Measurements from ENCODE around the gene EHD4.

The EHD4 gene

DNA sequence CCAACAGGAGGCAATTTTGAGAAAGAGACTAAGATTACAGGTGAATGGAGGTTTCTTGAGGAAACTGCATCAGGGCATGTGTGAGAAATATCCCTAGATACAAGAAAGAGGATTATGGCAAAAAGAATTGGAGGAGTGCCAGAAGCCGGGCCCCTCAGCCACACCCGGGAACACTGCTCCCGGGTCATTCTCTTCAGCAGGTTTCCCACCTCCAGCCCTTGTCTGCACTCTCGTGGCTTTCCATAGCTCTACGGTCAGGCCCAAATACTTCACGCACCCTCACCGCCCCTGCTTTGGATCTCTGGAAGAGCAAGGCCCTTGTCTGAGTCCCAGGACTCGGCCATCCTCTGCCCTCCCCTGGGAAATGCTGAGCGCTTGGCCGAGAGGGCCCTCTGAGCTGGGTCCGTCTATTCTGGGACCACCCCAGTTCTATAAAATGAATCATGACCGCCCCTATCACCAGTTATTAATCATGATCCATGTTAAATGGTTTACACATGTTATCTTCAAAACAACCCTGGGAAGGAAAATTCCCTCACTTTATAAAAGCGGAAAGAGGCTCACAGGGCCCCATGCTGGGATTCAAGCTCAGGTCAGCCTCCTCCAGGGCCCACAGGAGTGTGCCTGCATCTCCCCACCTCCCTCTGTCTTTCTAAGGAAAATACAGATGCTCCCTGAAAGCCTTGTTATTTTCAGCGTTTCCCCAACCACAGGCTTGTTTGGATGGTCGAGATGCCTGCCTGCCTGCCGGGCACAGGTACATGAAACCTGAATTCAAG, 39.7 kb downstream of the EHD4 start:
- peaks cover 14% of the 10 kb centered on the region for H3K36me3 Mint-ChIP-seq (ENCODE audit: low read depth)
- peak overlapping the region; percentile 31 for H3K27ac Mint-ChIP-seq
- peaks cover 82% of the 10 kb centered on the region for H3K4me1 Mint-ChIP-seq (ENCODE audit: low read depth)
- no peaks in the 10 kb centered on the region for H3K27me3 Mint-ChIP-seq
- H3K4me3 Mint-ChIP-seq = no peak overlapping the region
- H3K9me3 Mint-ChIP-seq = no peaks in the 10 kb centered on the region

- Mint-ChIP-seq H3K4me3 (no peak overlapping the region), H3K36me3 (ENCODE audit: low read depth) (peaks cover 8% of the 10 kb centered on the region), H3K9me3 (no peaks in the 10 kb centered on the region), H3K27ac (no peak overlapping the region), H3K27me3 (no peaks in the 10 kb centered on the region), H3K4me1 (ENCODE audit: low read depth) (peaks cover 82% of the 10 kb centered on the region)
Measured at GRCh38 chr15:41932101-41932500, 40.3 kb downstream of the EHD4 start.

GRCh38 chr15:41930867-41931222, 41.5 kb downstream of the EHD4 start:
- Mint-ChIP-seq H3K36me3 (ENCODE audit: low read depth) (peaks cover 3% of the 10 kb centered on the region), H3K27ac (no peak overlapping the region), H3K4me3 (no peak overlapping the region), H3K9me3 (no peaks in the 10 kb centered on the region), H3K4me1 (ENCODE audit: low read depth) (peaks cover 79% of the 10 kb centered on the region), H3K27me3 (no peaks in the 10 kb centered on the region)

- H3K4me1 Mint-ChIP-seq (ENCODE audit: low read depth) = peaks cover 74% of the 10 kb centered on the region
- no peaks in the 10 kb centered on the region for H3K27me3 Mint-ChIP-seq
- H3K27ac Mint-ChIP-seq = no peak overlapping the region
- no peak overlapping the region for H3K4me3 Mint-ChIP-seq
- no peaks in the 10 kb centered on the region for H3K9me3 Mint-ChIP-seq
- H3K36me3 Mint-ChIP-seq (ENCODE audit: low read depth) = no peaks in the 10 kb centered on the region
Measured at GRCh38 chr15:41930221-41930866, 42.0 kb downstream of the EHD4 start.

- peak overlapping the region; percentile 51 for H3K27ac Mint-ChIP-seq
- H3K9me3 Mint-ChIP-seq = no peaks in the 10 kb centered on the region
- no peaks in the 10 kb centered on the region for H3K27me3 Mint-ChIP-seq
- no peak overlapping the region for H3K4me3 Mint-ChIP-seq
- peaks cover 60% of the 10 kb centered on the region for H3K4me1 Mint-ChIP-seq (ENCODE audit: low read depth)
- H3K36me3 Mint-ChIP-seq (ENCODE audit: low read depth) = peaks cover 8% of the 10 kb centered on the region
Measured at GRCh38 chr15:41928637-41929620, 43.4 kb downstream of the EHD4 start.

GRCh38 chr15:41928100-41928499, 44.3 kb downstream of the EHD4 start:
- peaks cover 52% of the 10 kb centered on the region for H3K4me1 Mint-ChIP-seq (ENCODE audit: low read depth)
- no peak overlapping the region for H3K27ac Mint-ChIP-seq
- H3K36me3 Mint-ChIP-seq (ENCODE audit: low read depth) = peaks cover 8% of the 10 kb centered on the region
- H3K4me3 Mint-ChIP-seq = no peak overlapping the region
- no peaks in the 10 kb centered on the region for H3K27me3 Mint-ChIP-seq
- H3K9me3 Mint-ChIP-seq = no peaks in the 10 kb centered on the region

DNA sequence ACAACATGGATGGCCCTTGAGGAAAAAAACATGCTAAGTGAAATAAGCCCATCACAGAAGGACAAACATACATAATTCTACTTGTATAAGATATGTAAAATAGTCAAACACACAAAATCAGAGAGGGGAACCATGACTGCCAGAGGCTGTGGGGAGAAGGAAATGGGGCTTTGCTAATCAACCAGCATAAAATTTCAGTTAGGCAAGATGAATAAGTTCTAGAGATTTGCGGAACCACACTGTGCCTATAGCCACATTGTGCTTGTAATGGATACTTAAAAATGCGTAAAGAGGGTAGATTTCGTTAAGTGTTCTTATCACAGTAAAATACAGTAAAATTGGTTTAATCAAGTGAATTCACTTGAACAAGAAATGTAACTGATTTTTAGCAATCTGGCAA, 44.8 kb downstream of the EHD4 start:
- Mint-ChIP-seq H3K36me3 (ENCODE audit: low read depth) (peaks cover 14% of the 10 kb centered on the region), H3K4me3 (no peak overlapping the region), H3K27ac (no peak overlapping the region), H3K27me3 (no peaks in the 10 kb centered on the region), H3K9me3 (no peaks in the 10 kb centered on the region), H3K4me1 (ENCODE audit: low read depth) (peaks cover 50% of the 10 kb centered on the region)

DNA sequence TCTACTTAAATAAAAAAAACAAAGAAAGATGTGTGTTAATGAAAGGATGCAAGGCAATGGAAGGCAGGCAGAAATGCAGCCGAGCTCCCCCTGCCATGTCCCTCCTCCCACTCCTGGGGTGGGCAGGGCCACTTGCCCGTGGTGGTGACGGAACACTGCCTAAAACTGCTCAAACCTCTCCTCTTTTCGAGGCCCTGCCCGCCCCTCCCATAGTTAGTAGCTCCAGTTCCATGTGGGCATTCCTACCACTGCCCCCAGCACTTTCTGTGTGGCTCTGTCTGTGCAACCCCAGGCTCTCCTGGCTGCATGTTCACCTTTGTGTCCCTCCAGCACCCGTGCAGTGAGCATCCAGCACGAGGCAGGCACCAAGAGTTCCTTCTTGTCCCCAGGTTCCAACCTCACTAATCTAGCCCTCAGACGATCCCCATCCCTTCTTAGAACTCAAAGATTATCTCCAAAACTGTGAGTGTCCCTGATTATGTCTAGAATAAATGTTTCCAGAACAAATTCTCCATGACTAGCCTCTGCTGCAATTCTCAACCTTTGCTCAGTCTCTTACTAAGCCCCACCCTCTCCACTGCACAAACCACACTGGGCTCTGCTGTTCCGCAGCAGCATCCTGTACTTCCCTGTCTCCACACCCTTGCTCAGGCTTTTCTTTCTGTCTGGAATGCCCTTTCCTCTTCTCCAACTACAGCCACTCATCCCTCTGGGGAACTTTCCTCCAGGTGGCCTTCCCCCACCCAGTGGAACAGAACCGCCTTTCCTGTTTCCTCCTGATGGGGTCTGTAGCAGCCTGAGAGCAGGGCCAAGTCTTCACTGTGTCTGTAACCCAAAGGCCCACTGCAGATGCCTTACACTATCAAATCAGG, 45.9 kb downstream of the EHD4 start:
- no peaks in the 10 kb centered on the region for H3K9me3 Mint-ChIP-seq
- peaks cover 47% of the 10 kb centered on the region for H3K4me1 Mint-ChIP-seq (ENCODE audit: low read depth)
- H3K36me3 Mint-ChIP-seq (ENCODE audit: low read depth) = peaks cover 23% of the 10 kb centered on the region
- H3K27ac Mint-ChIP-seq = no peak overlapping the region
- H3K27me3 Mint-ChIP-seq = no peaks in the 10 kb centered on the region
- H3K4me3 Mint-ChIP-seq = no peak overlapping the region

DNA sequence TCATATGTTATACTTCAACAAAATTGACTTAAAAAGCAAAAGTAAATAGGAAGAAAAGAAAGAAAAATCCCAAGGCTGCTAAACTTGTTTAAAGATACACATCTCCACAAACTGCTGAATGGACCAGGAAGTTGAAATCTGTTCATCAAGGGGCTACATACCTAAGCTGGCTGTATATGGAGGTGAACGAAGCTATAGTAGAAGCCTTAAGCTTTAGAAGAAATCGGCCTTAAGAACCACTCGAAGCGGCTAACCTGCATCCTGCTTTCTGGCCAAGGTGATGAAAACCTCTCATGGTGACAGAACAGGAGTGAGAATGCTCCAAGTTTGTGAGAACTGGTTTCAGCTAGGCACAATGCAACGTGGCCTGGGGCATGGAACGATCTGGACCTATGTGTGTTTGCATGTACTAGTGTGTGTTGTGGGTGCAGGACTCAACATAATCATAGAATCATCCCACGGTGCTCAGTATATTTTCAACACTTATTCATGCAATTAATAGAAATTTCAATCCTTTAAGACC, 47.2 kb downstream of the EHD4 start:
- H3K9me3 Mint-ChIP-seq = no peaks in the 10 kb centered on the region
- H3K4me3 Mint-ChIP-seq = no peak overlapping the region
- H3K27ac Mint-ChIP-seq = no peak overlapping the region
- H3K36me3 Mint-ChIP-seq (ENCODE audit: low read depth) = peaks cover 30% of the 10 kb centered on the region
- no peaks in the 10 kb centered on the region for H3K27me3 Mint-ChIP-seq
- H3K4me1 Mint-ChIP-seq (ENCODE audit: low read depth) = peaks cover 39% of the 10 kb centered on the region

DNA sequence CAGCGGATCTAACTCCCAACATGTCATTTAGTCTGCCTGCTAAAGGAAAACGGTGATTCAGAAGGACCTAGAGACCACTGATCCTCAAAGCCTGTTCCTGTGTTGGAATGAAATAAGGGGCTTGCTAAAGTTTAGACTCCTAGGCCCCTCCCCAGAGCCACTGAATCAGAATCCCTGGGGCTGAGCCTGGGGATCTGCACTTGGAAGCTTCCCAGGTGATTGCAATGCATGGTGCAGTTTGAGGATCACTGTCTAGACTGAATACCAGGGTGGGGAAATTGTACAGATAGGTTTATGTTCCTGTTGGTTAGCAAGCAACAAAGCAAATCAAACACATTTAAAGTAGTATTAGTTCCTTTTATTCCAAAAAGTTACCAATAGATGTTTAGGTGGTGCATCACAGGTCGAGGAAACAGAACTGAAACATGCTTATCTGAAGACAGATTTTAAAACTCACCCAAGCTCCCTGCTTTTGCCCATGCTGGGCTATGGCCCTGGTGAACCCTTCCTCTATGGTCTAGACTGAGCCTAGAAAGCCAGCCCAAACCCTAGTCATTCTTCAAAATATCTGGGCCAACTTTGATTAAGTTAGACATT, 48.9 kb downstream of the EHD4 start:
- Mint-ChIP-seq H3K9me3 (no peaks in the 10 kb centered on the region), H3K36me3 (ENCODE audit: low read depth) (peaks cover 35% of the 10 kb centered on the region), H3K4me1 (ENCODE audit: low read depth) (peaks cover 22% of the 10 kb centered on the region), H3K4me3 (no peak overlapping the region), H3K27ac (no peak overlapping the region), H3K27me3 (no peaks in the 10 kb centered on the region)

DNA sequence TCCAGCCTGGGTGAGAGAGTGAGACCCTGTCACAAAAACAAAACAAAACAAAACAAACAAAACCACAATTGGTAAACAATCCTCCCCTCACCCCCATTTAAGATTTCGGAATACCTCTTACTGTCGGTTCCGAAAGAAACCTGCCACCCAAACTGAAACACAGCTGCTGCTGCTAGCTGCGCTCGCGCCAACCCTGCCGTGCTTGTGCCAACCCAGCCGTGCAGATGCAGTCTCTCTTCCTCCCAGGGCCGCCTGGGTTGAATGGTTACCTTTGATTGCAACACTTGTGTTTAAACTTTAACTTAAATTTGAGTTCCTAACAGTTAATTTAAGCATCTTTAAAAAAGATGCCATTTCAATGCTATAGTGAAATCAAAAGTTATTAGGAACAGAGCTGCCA, 50.0 kb downstream of the EHD4 start:
- peaks cover 12% of the 10 kb centered on the region for H3K4me1 Mint-ChIP-seq (ENCODE audit: low read depth)
- H3K27ac Mint-ChIP-seq = no peak overlapping the region

GRCh38 chr15:41921639-41922038, 50.7 kb downstream of the EHD4 start:
- Mint-ChIP-seq H3K27me3 (no peaks in the 10 kb centered on the region), H3K4me1 (ENCODE audit: low read depth) (peaks cover 5% of the 10 kb centered on the region), H3K4me3 (no peak overlapping the region), H3K36me3 (ENCODE audit: low read depth) (peaks cover 45% of the 10 kb centered on the region), H3K9me3 (no peaks in the 10 kb centered on the region), H3K27ac (no peak overlapping the region)

More for the DNA sequence above, 50.0 kb downstream of the EHD4 start:
- no peaks in the 10 kb centered on the region for H3K27me3 Mint-ChIP-seq
- H3K36me3 Mint-ChIP-seq (ENCODE audit: low read depth) = peaks cover 45% of the 10 kb centered on the region
- no peak overlapping the region for H3K4me3 Mint-ChIP-seq
- H3K9me3 Mint-ChIP-seq = no peaks in the 10 kb centered on the region

DNA sequence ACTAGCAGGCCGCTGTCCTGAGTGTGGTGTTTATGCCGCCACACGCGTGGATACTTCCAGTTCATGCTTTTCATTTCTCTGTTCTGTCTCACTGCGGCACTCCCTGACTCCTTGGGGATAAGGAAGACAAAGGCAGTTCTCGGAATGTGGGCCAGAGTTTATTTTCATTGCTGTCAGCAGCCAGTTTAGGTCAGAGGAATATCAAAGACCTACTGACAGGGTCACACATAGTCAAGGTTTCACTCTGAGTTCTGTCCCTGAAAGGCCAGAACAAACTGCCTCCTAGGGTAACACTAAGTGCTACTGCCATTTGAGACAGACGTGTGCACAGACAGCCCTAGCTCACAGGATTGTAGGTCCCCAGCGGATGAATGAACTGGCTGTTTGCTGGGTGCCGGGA, 51.2 kb downstream of the EHD4 start:
- Mint-ChIP-seq H3K27me3 (no peaks in the 10 kb centered on the region), H3K4me3 (no peak overlapping the region), H3K27ac (no peak overlapping the region), H3K4me1 (ENCODE audit: low read depth) (peaks cover 5% of the 10 kb centered on the region), H3K36me3 (ENCODE audit: low read depth) (peaks cover 45% of the 10 kb centered on the region), H3K9me3 (no peaks in the 10 kb centered on the region)
